ENCODE data around the gene ZCCHC24. TPM values are rescaled to one million over a fixed set of nuclear protein-coding genes. Genes with fewer than 3 reads are reported as not detected.
A peak's percentile ranks its signal among the peaks of the same experiment; 100 is the strongest.

The ZCCHC24 gene
- total and polyA plus RNA-seq, 2 donors = 43.5 to 98.2 TPM

DNA sequence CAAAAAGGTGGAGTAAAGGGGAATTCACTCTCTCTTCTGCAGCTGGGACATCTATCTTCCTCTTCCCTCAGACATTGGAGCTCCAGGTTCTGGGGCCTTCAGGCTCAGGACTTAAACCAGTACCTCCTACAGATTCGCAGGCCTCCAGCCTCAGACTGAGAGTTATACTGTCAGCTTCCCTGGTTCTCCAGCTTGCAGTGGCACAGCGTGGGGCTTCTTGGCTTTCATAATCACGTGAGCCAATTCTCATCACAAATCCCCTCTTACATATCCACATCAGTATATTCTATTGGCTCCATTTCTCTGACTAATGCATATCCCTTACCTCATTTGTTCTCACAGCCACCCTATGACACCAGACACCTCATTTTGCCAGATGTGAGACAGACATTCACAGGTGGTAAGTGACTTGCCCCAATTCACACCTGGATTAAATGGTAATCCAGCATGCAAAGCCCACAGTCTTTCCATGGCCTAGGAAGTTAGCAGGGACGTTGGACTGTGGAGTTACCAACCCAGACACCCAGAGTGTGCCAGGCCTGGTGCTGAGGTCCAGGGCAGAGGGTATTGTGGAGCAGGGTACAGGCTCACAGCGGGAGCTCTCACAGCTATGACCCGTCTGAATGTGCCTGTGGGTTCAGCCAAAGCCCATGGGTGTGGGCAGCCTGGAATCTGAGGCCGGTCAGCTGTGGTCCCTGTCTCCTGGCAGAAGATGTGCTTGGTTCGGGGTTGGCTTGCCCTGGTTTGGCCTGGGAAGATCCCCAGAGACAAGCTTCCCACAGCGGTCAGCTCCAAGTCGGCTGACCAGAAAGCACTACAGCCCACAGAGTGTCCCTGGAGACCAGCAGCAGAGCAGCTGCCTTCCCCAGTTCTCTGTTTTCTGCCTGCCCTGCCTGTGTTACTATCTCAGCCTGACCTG lies 18.4 kb upstream of the ZCCHC24 start:
- H3K36me3 ChIP-seq (ENCODE audit: insufficient read depth) = no peaks in the 10 kb centered on the region
- no peak overlapping the region for H3K27ac ChIP-seq (ENCODE audit: low read depth)
- H3K4me1 ChIP-seq (ENCODE audit: insufficient read depth) = no peaks in the 10 kb centered on the region
- WGBS = 77% methylated on average over 10 of the region's 10 CpGs
- no peak for DNase-seq (ENCODE audit: extremely low spot score)
- H3K4me3 ChIP-seq (ENCODE audit: low read depth, low read length) = no peak overlapping the region

DNA sequence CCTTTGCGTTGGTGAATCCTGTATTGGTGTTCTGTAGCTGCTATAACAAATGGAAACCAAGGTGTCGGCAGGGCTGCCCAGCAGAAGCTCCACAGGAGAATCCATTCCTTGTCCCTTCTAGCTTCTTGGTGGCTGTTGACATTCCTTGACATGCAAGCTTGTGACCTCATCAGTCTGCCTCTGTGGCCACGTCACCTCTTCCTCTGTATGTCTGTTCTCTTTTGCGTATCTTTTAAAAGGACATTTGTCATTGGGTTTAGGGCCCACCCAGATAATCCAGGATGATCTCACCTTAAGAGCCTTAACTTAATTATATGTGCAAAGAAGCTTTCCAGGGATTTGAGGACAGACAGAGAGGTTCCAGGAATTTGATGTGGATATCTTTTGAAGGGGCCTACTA lies 15.3 kb upstream of the ZCCHC24 start:
- Histone ChIP-seq H3K36me3 (ENCODE audit: insufficient read depth) (no peaks in the 10 kb centered on the region), H3K27ac (ENCODE audit: low read depth) (no peak overlapping the region), H3K4me1 (ENCODE audit: insufficient read depth) (no peaks in the 10 kb centered on the region), H3K4me3 (ENCODE audit: low read depth, low read length) (no peak overlapping the region)
- DNase-seq (ENCODE audit: extremely low spot score) = no peak
- WGBS = 96% methylated on average over 4 of the region's 4 CpGs

- no peak for DNase-seq (ENCODE audit: extremely low spot score)
These were observed 13.8 kb upstream of the ZCCHC24 start for GRCh38 chr10:79459243-79459642.

DNA sequence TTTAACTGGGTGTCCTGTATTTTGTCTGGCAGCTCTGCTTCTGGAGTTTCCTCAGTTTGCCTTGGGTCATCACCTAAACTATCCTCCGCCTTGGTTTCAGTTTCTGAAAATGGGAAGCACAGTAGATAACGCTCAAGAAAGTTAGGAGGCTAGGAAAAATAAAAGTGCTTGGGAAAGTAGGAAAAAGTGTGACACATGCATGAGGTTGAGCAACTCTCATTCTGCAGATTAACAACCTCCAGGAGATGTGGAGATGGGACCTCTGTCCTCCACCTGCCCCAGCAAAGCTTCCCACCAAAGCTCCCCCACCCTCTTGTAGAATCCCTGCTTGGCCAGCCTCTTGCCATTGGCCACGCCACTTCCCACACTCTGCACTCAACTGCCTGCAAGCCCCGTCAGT lies 13.1 kb upstream of the ZCCHC24 start:
- WGBS = 94% methylated on average over 4 of the region's 4 CpGs
- Histone ChIP-seq H3K36me3 (ENCODE audit: insufficient read depth) (no peaks in the 10 kb centered on the region), H3K27ac (ENCODE audit: low read depth) (no peak overlapping the region), H3K4me3 (ENCODE audit: low read depth, low read length) (no peak overlapping the region), H3K4me1 (ENCODE audit: insufficient read depth) (no peaks in the 10 kb centered on the region)
- no peak for DNase-seq (ENCODE audit: extremely low spot score)

More at GRCh38 chr10:79459243-79459642, 13.8 kb upstream of the ZCCHC24 start:
- Histone ChIP-seq H3K4me3 (ENCODE audit: low read depth, low read length) (no peak overlapping the region), H3K4me1 (ENCODE audit: insufficient read depth) (no peaks in the 10 kb centered on the region), H3K36me3 (ENCODE audit: insufficient read depth) (no peaks in the 10 kb centered on the region), H3K27ac (ENCODE audit: low read depth) (no peak overlapping the region)
- 67% methylated on average over 1 of the region's 1 CpG for WGBS

DNA sequence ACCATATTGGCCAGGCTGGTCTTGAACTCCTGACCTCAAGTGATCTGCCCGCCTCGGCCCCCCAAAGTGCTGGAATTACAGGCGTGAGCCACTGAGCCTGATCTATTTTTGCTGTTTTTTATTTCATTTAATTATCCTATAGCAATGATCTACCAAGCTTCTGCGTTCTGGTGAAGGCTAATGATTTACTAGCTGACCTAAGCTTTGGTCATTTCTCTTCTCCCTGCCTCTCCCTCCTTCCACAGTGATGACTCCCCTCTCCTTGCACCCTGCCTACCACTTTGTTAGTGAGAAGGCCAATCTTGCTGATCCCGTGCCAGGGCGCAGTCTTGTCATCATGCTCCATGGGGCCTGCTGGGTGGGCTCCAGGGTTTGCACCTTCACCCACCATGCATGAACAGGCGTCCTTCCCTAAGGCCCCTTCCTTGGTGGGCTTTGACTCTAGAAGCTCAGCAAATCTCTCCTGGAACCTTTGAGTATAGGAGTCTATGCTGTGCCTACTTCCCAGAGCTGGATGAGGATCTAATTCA lies 11.9 kb upstream of the ZCCHC24 start:
- Histone ChIP-seq H3K27ac (ENCODE audit: low read depth) (no peak overlapping the region), H3K4me3 (ENCODE audit: low read depth, low read length) (no peak overlapping the region), H3K36me3 (ENCODE audit: insufficient read depth) (no peaks in the 10 kb centered on the region), H3K4me1 (ENCODE audit: insufficient read depth) (no peaks in the 10 kb centered on the region)
- 89% methylated on average over 7 of the region's 7 CpGs for WGBS
- no peak for DNase-seq (ENCODE audit: extremely low spot score)

- Histone ChIP-seq H3K27ac (ENCODE audit: low read depth) (no peak overlapping the region), H3K4me3 (ENCODE audit: low read depth, low read length) (no peak overlapping the region), H3K36me3 (ENCODE audit: insufficient read depth) (no peaks in the 10 kb centered on the region), H3K4me1 (ENCODE audit: insufficient read depth) (no peaks in the 10 kb centered on the region)
- DNase-seq (ENCODE audit: extremely low spot score) = no peak
- 34% methylated on average over 6 of the region's 6 CpGs for WGBS
These were observed 8.8 kb upstream of the ZCCHC24 start for GRCh38 chr10:79454259-79454658.

GRCh38 chr10:79453392-79453791 lies 8.0 kb upstream of the ZCCHC24 start:
- H3K27ac ChIP-seq (ENCODE audit: low read depth) = no peak overlapping the region
- no peaks in the 10 kb centered on the region for H3K36me3 ChIP-seq (ENCODE audit: insufficient read depth)
- 84% methylated on average over 3 of the region's 3 CpGs for WGBS
- no peaks in the 10 kb centered on the region for H3K4me1 ChIP-seq (ENCODE audit: insufficient read depth)
- no peak for DNase-seq (ENCODE audit: extremely low spot score)
- no peak overlapping the region for H3K4me3 ChIP-seq (ENCODE audit: low read depth, low read length)

DNA sequence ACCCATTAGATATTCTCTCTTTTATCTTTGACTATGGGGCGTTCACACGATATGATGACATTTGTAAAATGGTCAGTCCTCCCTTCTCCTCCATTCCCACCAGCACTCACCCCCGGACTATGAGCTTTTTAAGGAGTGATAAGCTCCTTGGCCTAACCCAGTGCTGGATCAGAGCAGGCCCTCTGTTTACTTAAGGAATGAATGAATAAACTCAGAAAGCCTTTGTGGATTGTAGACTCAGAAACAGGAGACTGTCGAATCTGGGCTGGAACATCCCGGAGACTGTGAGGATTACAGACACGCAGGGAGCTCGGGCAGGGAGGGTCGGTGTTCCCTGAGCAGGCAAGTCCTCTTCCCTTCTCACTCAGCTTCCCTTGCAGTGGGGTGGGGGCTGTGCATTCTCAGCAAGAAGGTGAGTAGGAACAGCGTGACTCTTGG lies 6.8 kb upstream of the ZCCHC24 start:
- Histone ChIP-seq H3K4me3 (ENCODE audit: low read depth, low read length) (no peak overlapping the region), H3K27ac (ENCODE audit: low read depth) (peak overlapping the region; percentile 27), H3K36me3 (ENCODE audit: insufficient read depth) (no peaks in the 10 kb centered on the region), H3K4me1 (ENCODE audit: insufficient read depth) (no peaks in the 10 kb centered on the region)
- no peak for DNase-seq (ENCODE audit: extremely low spot score)
- WGBS = 23% methylated on average over 9 of the region's 9 CpGs

- Histone ChIP-seq H3K4me3 (ENCODE audit: low read depth, low read length) (no peak overlapping the region), H3K27ac (ENCODE audit: low read depth) (no peak overlapping the region), H3K36me3 (ENCODE audit: insufficient read depth) (no peaks in the 10 kb centered on the region), H3K4me1 (ENCODE audit: insufficient read depth) (no peaks in the 10 kb centered on the region)
- 90% methylated on average over 14 of the region's 14 CpGs for WGBS
- DNase-seq (ENCODE audit: extremely low spot score) = no peak
These were observed 5.7 kb upstream of the ZCCHC24 start for GRCh38 chr10:79451046-79451699.

- 92% methylated on average over 5 of the region's 5 CpGs for WGBS
- no peak overlapping the region for H3K4me3 ChIP-seq (ENCODE audit: low read depth, low read length)
- H3K27ac ChIP-seq (ENCODE audit: low read depth) = no peak overlapping the region
- H3K4me1 ChIP-seq (ENCODE audit: insufficient read depth) = no peaks in the 10 kb centered on the region
- no peaks in the 10 kb centered on the region for H3K36me3 ChIP-seq (ENCODE audit: insufficient read depth)
- no peak for DNase-seq (ENCODE audit: extremely low spot score)
These were observed 4.0 kb upstream of the ZCCHC24 start for GRCh38 chr10:79449181-79450146.

GRCh38 chr10:79448732-79449049 lies 3.3 kb upstream of the ZCCHC24 start:
- no peak for DNase-seq (ENCODE audit: extremely low spot score)
- H3K4me3 ChIP-seq (ENCODE audit: low read depth, low read length) = no peak overlapping the region
- WGBS = 95% methylated on average over 2 of the region's 2 CpGs
- no peaks in the 10 kb centered on the region for H3K4me1 ChIP-seq (ENCODE audit: insufficient read depth)
- H3K36me3 ChIP-seq (ENCODE audit: insufficient read depth) = no peaks in the 10 kb centered on the region
- H3K27ac ChIP-seq (ENCODE audit: low read depth) = no peak overlapping the region

GRCh38 chr10:79447911-79448731 lies 2.7 kb upstream of the ZCCHC24 start:
- Histone ChIP-seq H3K4me3 (ENCODE audit: low read depth, low read length) (no peak overlapping the region), H3K4me1 (ENCODE audit: insufficient read depth) (no peaks in the 10 kb centered on the region), H3K27ac (ENCODE audit: low read depth) (no peak overlapping the region), H3K36me3 (ENCODE audit: insufficient read depth) (no peaks in the 10 kb centered on the region)
- WGBS = 96% methylated on average over 5 of the region's 5 CpGs
- DNase-seq (ENCODE audit: extremely low spot score) = no peak

Data from urinary bladder (tissue), 4 donors.